NT2/D1 (cell line): ENCODE measurements around the gene CCDC13.

Experiments used
- SUZ12 ChIP-seq: IDR thresholded peaks from 2 replicates; pipeline ENCODE4 v1.6.1; 2011; ENCODE audit not compliant: insufficient read length, insufficient read depth; ENCODE audit errors: extremely low read depth
- YY1 ChIP-seq: IDR thresholded peaks from 2 replicates; pipeline ENCODE4 v1.6.1; 2011; ENCODE audit not compliant: insufficient read length, insufficient read depth

- no peak for TF ChIP-seq YY1
- TF ChIP-seq SUZ12, result no peak
These were observed 30.8 kb downstream of the CCDC13 start for GRCh38 chr3:42742259-42742658.
